ENCODE data around the gene PRSS56.
"Not testable (repeated sequence)": the region's sequence is repeated elsewhere in the genome, so short reads cannot be mapped to it uniquely, and the experiment has no call there.

PRSS56 gene

GRCh38 chr2:232543491-232543890 lies 23.3 kb downstream of the PRSS56 start:
- no peak for DNase-seq

- DNase-seq = no peak
Observed at GRCh38 chr2:232543928-232544631, 23.9 kb downstream of the PRSS56 start.

GRCh38 chr2:232544674-232545073 lies 24.5 kb downstream of the PRSS56 start:
- DNase-seq = no peak

GRCh38 chr2:232545511-232546375 lies 25.6 kb downstream of the PRSS56 start:
- DNase-seq = no peak

GRCh38 chr2:232547991-232548390 lies 27.8 kb downstream of the PRSS56 start:
- no peak for DNase-seq

GRCh38 chr2:232549655-232550353 lies 29.6 kb downstream of the PRSS56 start:
- no peak for DNase-seq

- peak; percentile 1 for DNase-seq
Observed at GRCh38 chr2:232550354-232551249, 30.4 kb downstream of the PRSS56 start, which contains the start of the genes EIF4E2 and TIGD1. TSS of gene EIF4E2 (plus strand) at chr2:232550689. CDS start at chr2:232550725, 36 bp downstream. TSS of gene TIGD1 (minus strand) at chr2:232550557. CDS start at chr2:232549882, 675 bp downstream.

- DNase-seq = no peak
Observed at GRCh38 chr2:232551250-232551638, 31.1 kb downstream of the PRSS56 start.

- no peak for DNase-seq
Observed at GRCh38 chr2:232551776-232552175, 31.6 kb downstream of the PRSS56 start.

- no peak for DNase-seq
Observed at GRCh38 chr2:232556426-232556825, 36.2 kb downstream of the PRSS56 start.

- no peak for DNase-seq
Observed at GRCh38 chr2:232562515-232563151, 42.4 kb downstream of the PRSS56 start.

- DNase-seq = no peak
Observed at GRCh38 chr2:232563580-232563979, 43.4 kb downstream of the PRSS56 start.

- DNase-seq = no peak
Observed at GRCh38 chr2:232567721-232568120, 47.5 kb downstream of the PRSS56 start.

- DNase-seq = no peak
Observed at GRCh38 chr2:232568161-232568560, 48.0 kb downstream of the PRSS56 start.

GRCh38 chr2:232569541-232569940 lies 49.4 kb downstream of the PRSS56 start:
- no peak for DNase-seq

- not testable (repeated sequence) for DNase-seq
Observed at GRCh38 chr2:232570481-232570880, 50.3 kb downstream of the PRSS56 start.

- no peak for DNase-seq
Observed at GRCh38 chr2:232571026-232571474, 50.9 kb downstream of the PRSS56 start.

- no peak for DNase-seq
Observed at GRCh38 chr2:232573042-232573441, 52.9 kb downstream of the PRSS56 start.

GRCh38 chr2:232573771-232574435 lies 53.7 kb downstream of the PRSS56 start:
- no peak for DNase-seq

GRCh38 chr2:232574674-232575403 lies 54.7 kb downstream of the PRSS56 start:
- DNase-seq = no peak
